ENCODE data around the gene TMEM248. TPM values are rescaled to one million over a fixed set of nuclear protein-coding genes. Genes with fewer than 3 reads are reported as not detected.

The TMEM248 gene
- total RNA-seq, 1 experiment from 2014 or later = 59.3 TPM

GRCh38 chr7:66948480-66949109 lies 27.6 kb downstream of the TMEM248 start:
- peaks cover 40 to 46% of the 10 kb centered on the region in 2 experiments for H3K36me3 ChIP-seq (ENCODE audit: control insufficient read depth in 1 of 2, insufficient read depth in 2 of 2, low read length in 2 of 2)
- H4K20me1 ChIP-seq (ENCODE audit: insufficient read depth) = no peaks in the 10 kb centered on the region
- ChIA-PET CTCF (no interaction called here), RAD21 (ENCODE audit: low non-redundant PET in 1 of 2, low total read pairs in 2 of 2, uncharacterized antibody in 2 of 2, unreplicated experiment in 2 of 2) (no interaction called here), POLR2A (no interaction called here)
- intact Hi-C loops (cut with micrococcal nuclease) = no loop called here
- H3K79me2 ChIP-seq (ENCODE audit: insufficient read depth, low read length) = peaks cover 10% of the 10 kb centered on the region; the same call in 1 of the 2 replicates
- no peak overlapping the region for H2AFZ ChIP-seq (ENCODE audit: low read depth, low read length, poor library complexity, severe bottlenecking)
- no peak overlapping the region for H3K4me3 ChIP-seq (replicated peaks in 1 of 2; ENCODE audit: low read depth in 1 of 2, low read length in 2 of 2)
- DNase-seq (ENCODE audit: low read depth, low spot score) (no peak), ATAC-seq (no peak)
- no peak overlapping the region for H3K4me2 ChIP-seq (ENCODE audit: low read length)
- peaks cover 12 to 22% of the 10 kb centered on the region in 2 experiments for H3K4me1 ChIP-seq (ENCODE audit: control insufficient read depth in 1 of 2, insufficient read depth in 2 of 2, low read length in 2 of 2)
- no peak overlapping the region for H3K9ac ChIP-seq (ENCODE audit: low read length)
- no TSS peak for BruUV-seq (replicated peaks)
- TF ChIP-seq, protein P1, sequence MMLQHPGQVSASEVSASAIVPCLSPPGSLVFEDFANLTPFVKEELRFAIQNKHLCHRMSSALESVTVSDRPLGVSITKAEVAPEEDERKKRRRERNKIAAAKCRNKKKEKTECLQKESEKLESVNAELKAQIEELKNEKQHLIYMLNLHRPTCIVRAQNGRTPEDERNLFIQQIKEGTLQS (IDR thresholded peaks at IDR 0.05) = no peak
- TF ChIP-seq ZNF274 (IDR thresholded peaks at IDR 0.05; ENCODE audit: low read depth, low read length) = no peak
- no peak for TF ChIP-seq EGR1 (IDR thresholded peaks at IDR 0.05; ENCODE audit: low read depth)
- TF ChIP-seq SP1 (IDR thresholded peaks at IDR 0.05; ENCODE audit: low read depth) = no peak
- TF ChIP-seq, protein P2, sequence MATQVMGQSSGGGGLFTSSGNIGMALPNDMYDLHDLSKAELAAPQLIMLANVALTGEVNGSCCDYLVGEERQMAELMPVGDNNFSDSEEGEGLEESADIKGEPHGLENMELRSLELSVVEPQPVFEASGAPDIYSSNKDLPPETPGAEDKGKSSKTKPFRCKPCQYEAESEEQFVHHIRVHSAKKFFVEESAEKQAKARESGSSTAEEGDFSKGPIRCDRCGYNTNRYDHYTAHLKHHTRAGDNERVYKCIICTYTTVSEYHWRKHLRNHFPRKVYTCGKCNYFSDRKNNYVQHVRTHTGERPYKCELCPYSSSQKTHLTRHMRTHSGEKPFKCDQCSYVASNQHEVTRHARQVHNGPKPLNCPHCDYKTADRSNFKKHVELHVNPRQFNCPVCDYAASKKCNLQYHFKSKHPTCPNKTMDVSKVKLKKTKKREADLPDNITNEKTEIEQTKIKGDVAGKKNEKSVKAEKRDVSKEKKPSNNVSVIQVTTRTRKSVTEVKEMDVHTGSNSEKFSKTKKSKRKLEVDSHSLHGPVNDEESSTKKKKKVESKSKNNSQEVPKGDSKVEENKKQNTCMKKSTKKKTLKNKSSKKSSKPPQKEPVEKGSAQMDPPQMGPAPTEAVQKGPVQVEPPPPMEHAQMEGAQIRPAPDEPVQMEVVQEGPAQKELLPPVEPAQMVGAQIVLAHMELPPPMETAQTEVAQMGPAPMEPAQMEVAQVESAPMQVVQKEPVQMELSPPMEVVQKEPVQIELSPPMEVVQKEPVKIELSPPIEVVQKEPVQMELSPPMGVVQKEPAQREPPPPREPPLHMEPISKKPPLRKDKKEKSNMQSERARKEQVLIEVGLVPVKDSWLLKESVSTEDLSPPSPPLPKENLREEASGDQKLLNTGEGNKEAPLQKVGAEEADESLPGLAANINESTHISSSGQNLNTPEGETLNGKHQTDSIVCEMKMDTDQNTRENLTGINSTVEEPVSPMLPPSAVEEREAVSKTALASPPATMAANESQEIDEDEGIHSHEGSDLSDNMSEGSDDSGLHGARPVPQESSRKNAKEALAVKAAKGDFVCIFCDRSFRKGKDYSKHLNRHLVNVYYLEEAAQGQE (IDR thresholded peaks at IDR 0.05; ENCODE audit: low read depth) = no peak
- TF ChIP-seq JUND (IDR thresholded peaks at IDR 0.05) = no peak
- H3K9me3 ChIP-seq (ENCODE audit: control insufficient read depth in 1 of 2, insufficient read depth in 1 of 2, low read depth in 1 of 2, low read length in 2 of 2) = no peaks in the 10 kb centered on the region
- no peaks in the 10 kb centered on the region for H3K9me2 ChIP-seq (ENCODE audit: insufficient read depth)
- H3K27ac ChIP-seq (ENCODE audit: low read depth, low read length) = no peak overlapping the region
- no peaks in the 10 kb centered on the region for H3K27me3 ChIP-seq (ENCODE audit: insufficient read depth, low read length)
